COR-L47 (cell line): Measurements from ENCODE around the gene MEOX2.

ENCODE experiments used
- DNase-seq: peaks from one replicate; lab custom pipeline; 2025; lab: John Stamatoyannopoulos, UW

The MEOX2 gene

GRCh38 chr7:15610503-15610902 lies 76.0 kb downstream of the MEOX2 start:
- no peak for DNase-seq

- DNase-seq = no peak
Observed at GRCh38 chr7:15609287-15609686, 77.2 kb downstream of the MEOX2 start.

- DNase-seq = no peak
Observed at GRCh38 chr7:15607529-15608210, 78.8 kb downstream of the MEOX2 start.

- no peak for DNase-seq
Observed at GRCh38 chr7:15606561-15606960, 79.9 kb downstream of the MEOX2 start.

- no peak for DNase-seq
Observed at GRCh38 chr7:15604166-15604565, 82.3 kb downstream of the MEOX2 start.

- DNase-seq = no peak
Observed at GRCh38 chr7:15603124-15603523, 83.4 kb downstream of the MEOX2 start.

- DNase-seq = no peak
Observed at GRCh38 chr7:15602236-15602635, 84.2 kb downstream of the MEOX2 start.

GRCh38 chr7:15601175-15601574 lies 85.3 kb downstream of the MEOX2 start:
- no peak for DNase-seq

- no peak for DNase-seq
Observed at GRCh38 chr7:15600298-15600697, 86.2 kb downstream of the MEOX2 start.

- no peak for DNase-seq
Observed at GRCh38 chr7:15594461-15594860, 92.0 kb downstream of the MEOX2 start.

GRCh38 chr7:15593382-15593781 lies 93.1 kb downstream of the MEOX2 start:
- DNase-seq = no peak

- DNase-seq = no peak
Observed at GRCh38 chr7:15586266-15586665, 100.2 kb downstream of the MEOX2 start.

- peak; percentile 1 for DNase-seq
Observed at GRCh38 chr7:15584575-15584974, 101.9 kb downstream of the MEOX2 start.

GRCh38 chr7:15582773-15583172 lies 103.7 kb downstream of the MEOX2 start:
- DNase-seq = no peak

- DNase-seq = no peak
Observed at GRCh38 chr7:15581352-15581951, 105.0 kb downstream of the MEOX2 start.

GRCh38 chr7:15580604-15581351 lies 105.7 kb downstream of the MEOX2 start:
- no peak for DNase-seq

GRCh38 chr7:15577600-15577999 lies 108.9 kb downstream of the MEOX2 start:
- DNase-seq = no peak

- DNase-seq = no peak
Observed at GRCh38 chr7:15571301-15571878, 115.1 kb downstream of the MEOX2 start.

- no peak for DNase-seq
Observed at GRCh38 chr7:15567652-15568051, 118.8 kb downstream of the MEOX2 start.

- DNase-seq = no peak
Observed at GRCh38 chr7:15567036-15567435, 119.4 kb downstream of the MEOX2 start.

GRCh38 chr7:15566476-15566875 lies 120.0 kb downstream of the MEOX2 start:
- no peak for DNase-seq

- DNase-seq = no peak
Observed at GRCh38 chr7:15561835-15562234, 124.6 kb downstream of the MEOX2 start, which contains the start of gene AGMO. Gene AGMO (minus strand): TSS chr7:15562015.
